Measurements from ENCODE around the gene CHCHD3. TPM values are rescaled to one million over a fixed set of nuclear protein-coding genes. Genes with fewer than 3 reads are reported as not detected.

The CHCHD3 gene
- 69.0 TPM for polyA plus RNA-seq (ENCODE audit: insufficient read length)

- peak; percentile 94 for DNase-seq (ENCODE audit: low read depth)
Observed at GRCh38 chr7:133081599-133082389, at the start of gene CHCHD3. Gene CHCHD3 (minus strand): TSS chr7:133082090. CDS start chr7:133081937, 153 bp downstream.

- no peak for DNase-seq (ENCODE audit: low read depth)
Observed at GRCh38 chr7:133130166-133130565, 48.3 kb upstream of the CHCHD3 start.

GRCh38 chr7:133126422-133126821 is 44.5 kb upstream of the CHCHD3 start:
- DNase-seq (ENCODE audit: low read depth) = no peak

- no peak for DNase-seq (ENCODE audit: low read depth)
Observed at GRCh38 chr7:133124974-133125373, 43.1 kb upstream of the CHCHD3 start.

- DNase-seq (ENCODE audit: low read depth) = no peak
Observed at GRCh38 chr7:133121175-133121844, 39.4 kb upstream of the CHCHD3 start.

GRCh38 chr7:133119067-133119466 is 37.2 kb upstream of the CHCHD3 start:
- no peak for DNase-seq (ENCODE audit: low read depth)

GRCh38 chr7:133118261-133118660 is 36.4 kb upstream of the CHCHD3 start:
- DNase-seq (ENCODE audit: low read depth) = no peak

GRCh38 chr7:133117452-133117851 is 35.6 kb upstream of the CHCHD3 start:
- DNase-seq (ENCODE audit: low read depth) = no peak

GRCh38 chr7:133115596-133115995 is 33.7 kb upstream of the CHCHD3 start:
- no peak for DNase-seq (ENCODE audit: low read depth)

- DNase-seq (ENCODE audit: low read depth) = no peak
Observed at GRCh38 chr7:133114519-133114918, 32.6 kb upstream of the CHCHD3 start.

GRCh38 chr7:133112976-133113375 is 31.1 kb upstream of the CHCHD3 start:
- no peak for DNase-seq (ENCODE audit: low read depth)

GRCh38 chr7:133112335-133112734 is 30.4 kb upstream of the CHCHD3 start:
- no peak for DNase-seq (ENCODE audit: low read depth)

- no peak for DNase-seq (ENCODE audit: low read depth)
Observed at GRCh38 chr7:133110312-133110711, 28.4 kb upstream of the CHCHD3 start.

GRCh38 chr7:133109816-133110215 is 27.9 kb upstream of the CHCHD3 start:
- DNase-seq (ENCODE audit: low read depth) = no peak

- DNase-seq (ENCODE audit: low read depth) = no peak
Observed at GRCh38 chr7:133108023-133108422, 26.1 kb upstream of the CHCHD3 start.

GRCh38 chr7:133102276-133103060 is 20.6 kb upstream of the CHCHD3 start:
- DNase-seq (ENCODE audit: low read depth) = no peak

- no peak for DNase-seq (ENCODE audit: low read depth)
Observed at GRCh38 chr7:133099633-133100286, 17.9 kb upstream of the CHCHD3 start.

GRCh38 chr7:133095119-133095671 is 13.3 kb upstream of the CHCHD3 start:
- no peak for DNase-seq (ENCODE audit: low read depth)

GRCh38 chr7:133091943-133092464 is 10.1 kb upstream of the CHCHD3 start:
- no peak for DNase-seq (ENCODE audit: low read depth)

GRCh38 chr7:133082390-133082766 is 488 bp upstream of the CHCHD3 start:
- DNase-seq (ENCODE audit: low read depth) = no peak

- DNase-seq (ENCODE audit: low read depth) = no peak
Observed at GRCh38 chr7:133081119-133081598, 731 bp downstream of the CHCHD3 start.
